Measurements from ENCODE around the gene TTC6.

GRCh38 chr14:37594971-37595808 lies at the start of gene TTC6, which contains the start of gene FOXA1:
- TF ChIP-seq POLR2AphosphoS5 (IDR thresholded peaks at IDR 0.05; ENCODE audit: low read depth, low read length) (no peak), POLR2A (IDR thresholded peaks at IDR 0.05; ENCODE audit: low read depth, low read length) (no peak)
